Fibroblast of the conjunctiva (primary cell): Measurements from ENCODE around the gene TIMM23.
A peak's percentile ranks its signal among the peaks of the same experiment; 100 is the strongest.
"Not testable (repeated sequence)": the region's sequence is repeated elsewhere in the genome, so short reads cannot be mapped to it uniquely, and the experiment has no call there.

Experiments used
- DNase-seq: peaks from one replicate; pipeline ENCODE4 v3.0.0-alpha.2; 2010; ENCODE audit warnings: low read depth

TIMM23 gene

GRCh38 chr10:45972106-45972812 is at the start of gene TIMM23:
TIMM23 (plus strand) TSS chr10:45972489; CDS start chr10:45972625, 136 bp downstream.
- DNase-seq, result peak; percentile 55

- not testable (repeated sequence) for DNase-seq
Observed at GRCh38 chr10:45926790-45927189, 45.5 kb upstream of the TIMM23 start.

- not testable (repeated sequence) for DNase-seq
Observed at GRCh38 chr10:45931305-45931704, 41.0 kb upstream of the TIMM23 start.

- DNase-seq, result not testable (repeated sequence)
Observed at GRCh38 chr10:45934788-45935187, 37.5 kb upstream of the TIMM23 start.

GRCh38 chr10:45939176-45939697 is 33.1 kb upstream of the TIMM23 start:
- not testable (repeated sequence) for DNase-seq

GRCh38 chr10:45941196-45941595 is 31.1 kb upstream of the TIMM23 start:
- not testable (repeated sequence) for DNase-seq

GRCh38 chr10:45945476-45945875 is 26.8 kb upstream of the TIMM23 start:
- not testable (repeated sequence) for DNase-seq

GRCh38 chr10:45947363-45947762 is 24.9 kb upstream of the TIMM23 start:
- DNase-seq, result not testable (repeated sequence)

GRCh38 chr10:45948801-45949200 is 23.5 kb upstream of the TIMM23 start:
- not testable (repeated sequence) for DNase-seq

GRCh38 chr10:45954367-45954766 is 17.9 kb upstream of the TIMM23 start:
- DNase-seq, result not testable (repeated sequence)

GRCh38 chr10:45956634-45957033 is 15.7 kb upstream of the TIMM23 start:
- DNase-seq, result not testable (repeated sequence)

- not testable (repeated sequence) for DNase-seq
Observed at GRCh38 chr10:45957928-45958327, 14.4 kb upstream of the TIMM23 start.

- not testable (repeated sequence) for DNase-seq
Observed at GRCh38 chr10:45962686-45963452, 9.4 kb upstream of the TIMM23 start.

- not testable (repeated sequence) for DNase-seq
Observed at GRCh38 chr10:45971019-45971418, 1.3 kb upstream of the TIMM23 start.

GRCh38 chr10:45971742-45972105 is 565 bp upstream of the TIMM23 start:
- not testable (repeated sequence) for DNase-seq

- DNase-seq, result not testable (repeated sequence)
Observed at GRCh38 chr10:45972813-45973169, 502 bp downstream of the TIMM23 start.

GRCh38 chr10:45974041-45974440 is 1.8 kb downstream of the TIMM23 start:
- DNase-seq, result not testable (repeated sequence)

- not testable (repeated sequence) for DNase-seq
Observed at GRCh38 chr10:45978554-45978953, 6.3 kb downstream of the TIMM23 start.

GRCh38 chr10:45981367-45981766 is 9.1 kb downstream of the TIMM23 start:
- DNase-seq, result not testable (repeated sequence)

GRCh38 chr10:45983538-45984186 is 11.4 kb downstream of the TIMM23 start:
- peak; percentile 37 for DNase-seq

- not testable (repeated sequence) for DNase-seq
Observed at GRCh38 chr10:45984473-45984872, 12.2 kb downstream of the TIMM23 start.

GRCh38 chr10:45985590-45985989 is 13.3 kb downstream of the TIMM23 start:
- not testable (repeated sequence) for DNase-seq
